ENCODE data around the gene FAM236C.
"Not testable (repeated sequence)": the region's sequence is repeated elsewhere in the genome, so short reads cannot be mapped to it uniquely, and the experiment has no call there.

GRCh38 chrX:72916096-72916495 lies 3.7 kb downstream of the FAM236C start:
- TF ChIP-seq POLR2A (IDR thresholded peaks at IDR 0.05; ENCODE audit: low read depth, low read length); POLR2AphosphoS5 (IDR thresholded peaks at IDR 0.05; ENCODE audit: low read depth, low read length); SPI1 (IDR thresholded peaks at IDR 0.05; ENCODE audit: low read depth, low read length); TAF1 (IDR thresholded peaks at IDR 0.05; ENCODE audit: low read depth, low read length); PAX5 (IDR thresholded peaks at IDR 0.05; ENCODE audit: insufficient read depth, low read length, severe bottlenecking): not testable (repeated sequence)
